GM12872 (cell line): Measurements from ENCODE around the gene OPRPN.

ENCODE experiments used
- TF ChIP-seq, protein P1 (sequence below): IDR thresholded peaks from 3 replicates; pipeline ENCODE4 v1.5.1; 2011; ENCODE audit warnings: low read depth, mild to moderate bottlenecking, low read length, moderate library complexity; ENCODE audit not compliant: insufficient read depth

OPRPN gene, protein sequence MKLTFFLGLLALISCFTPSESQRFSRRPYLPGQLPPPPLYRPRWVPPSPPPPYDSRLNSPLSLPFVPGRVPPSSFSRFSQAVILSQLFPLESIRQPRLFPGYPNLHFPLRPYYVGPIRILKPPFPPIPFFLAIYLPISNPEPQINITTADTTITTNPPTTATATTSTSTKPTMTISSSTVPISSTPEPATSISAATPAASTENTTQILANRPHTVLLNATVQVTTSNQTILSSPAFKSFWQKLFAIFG

DNA sequence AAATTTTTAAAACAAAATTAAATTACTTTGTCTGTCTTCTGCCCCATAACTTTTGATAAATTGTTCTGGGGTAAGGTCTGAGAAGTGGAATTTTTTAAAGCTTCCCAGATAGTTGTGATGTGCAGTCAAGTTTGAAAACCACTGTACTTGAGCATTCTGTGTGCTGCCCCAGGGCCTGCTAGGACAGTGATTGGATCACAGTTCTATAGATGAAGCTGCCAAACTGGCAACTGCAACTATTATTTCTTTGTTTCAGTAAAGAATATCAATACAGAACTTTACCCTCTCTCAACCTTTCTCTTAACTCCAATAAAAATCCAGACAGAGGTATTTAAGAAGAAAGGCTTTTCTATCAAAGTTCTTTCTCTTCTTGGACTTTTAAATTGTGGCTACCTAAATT lies at the start of gene OPRPN:
Gene OPRPN (plus strand): TSS at position 361 of the 400 bp plus-strand sequence. CDS start 1,346 bp downstream, outside the sequence.
- TF ChIP-seq, protein P1, sequence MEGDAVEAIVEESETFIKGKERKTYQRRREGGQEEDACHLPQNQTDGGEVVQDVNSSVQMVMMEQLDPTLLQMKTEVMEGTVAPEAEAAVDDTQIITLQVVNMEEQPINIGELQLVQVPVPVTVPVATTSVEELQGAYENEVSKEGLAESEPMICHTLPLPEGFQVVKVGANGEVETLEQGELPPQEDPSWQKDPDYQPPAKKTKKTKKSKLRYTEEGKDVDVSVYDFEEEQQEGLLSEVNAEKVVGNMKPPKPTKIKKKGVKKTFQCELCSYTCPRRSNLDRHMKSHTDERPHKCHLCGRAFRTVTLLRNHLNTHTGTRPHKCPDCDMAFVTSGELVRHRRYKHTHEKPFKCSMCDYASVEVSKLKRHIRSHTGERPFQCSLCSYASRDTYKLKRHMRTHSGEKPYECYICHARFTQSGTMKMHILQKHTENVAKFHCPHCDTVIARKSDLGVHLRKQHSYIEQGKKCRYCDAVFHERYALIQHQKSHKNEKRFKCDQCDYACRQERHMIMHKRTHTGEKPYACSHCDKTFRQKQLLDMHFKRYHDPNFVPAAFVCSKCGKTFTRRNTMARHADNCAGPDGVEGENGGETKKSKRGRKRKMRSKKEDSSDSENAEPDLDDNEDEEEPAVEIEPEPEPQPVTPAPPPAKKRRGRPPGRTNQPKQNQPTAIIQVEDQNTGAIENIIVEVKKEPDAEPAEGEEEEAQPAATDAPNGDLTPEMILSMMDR, result no peak

DNA sequence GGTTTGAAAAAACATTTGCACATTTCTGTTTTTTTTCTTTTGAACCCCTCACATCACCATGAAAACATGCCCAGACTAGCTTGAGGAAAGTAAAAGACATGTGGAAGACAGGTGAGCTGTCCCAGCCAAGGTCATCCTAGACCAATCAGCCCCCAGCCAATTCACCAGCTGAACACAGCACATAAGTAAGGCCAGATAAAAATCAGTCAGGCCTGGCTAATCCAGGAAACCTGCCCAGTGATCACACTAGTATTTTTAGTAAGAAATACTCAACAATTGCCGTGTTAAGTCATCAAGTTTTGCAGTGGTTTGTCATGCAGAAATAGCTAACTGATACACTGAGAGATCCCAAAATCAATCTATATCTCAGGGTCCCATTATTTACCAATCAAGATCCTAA lies 41.6 kb upstream of the OPRPN start:
- TF ChIP-seq, protein P1, result no peak

DNA sequence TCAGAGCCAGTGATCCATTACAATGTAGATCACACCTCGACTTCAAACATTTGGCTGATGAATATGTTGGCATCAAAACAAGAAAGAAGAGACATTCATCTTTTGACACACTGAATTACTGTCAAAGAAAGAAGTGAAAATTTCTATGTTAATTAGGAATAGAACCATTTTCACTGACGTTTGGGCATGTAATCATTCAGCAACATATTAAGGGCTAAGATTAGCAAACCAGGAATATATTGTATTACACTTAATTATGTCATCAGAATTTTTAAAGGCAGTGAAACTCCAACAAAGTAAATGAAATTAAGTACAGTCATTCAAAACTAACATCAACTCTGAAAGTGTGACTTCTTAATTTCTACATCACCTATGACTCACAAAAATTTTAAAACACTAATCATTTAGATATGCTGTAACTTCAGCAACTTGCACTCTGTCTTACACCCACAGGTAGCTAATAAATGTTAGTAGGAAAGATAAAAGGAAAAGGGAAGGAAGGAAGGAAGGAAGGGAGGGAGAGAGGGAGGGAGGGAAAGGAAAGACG lies 38.6 kb upstream of the OPRPN start:
- TF ChIP-seq, protein P1, result no peak

DNA sequence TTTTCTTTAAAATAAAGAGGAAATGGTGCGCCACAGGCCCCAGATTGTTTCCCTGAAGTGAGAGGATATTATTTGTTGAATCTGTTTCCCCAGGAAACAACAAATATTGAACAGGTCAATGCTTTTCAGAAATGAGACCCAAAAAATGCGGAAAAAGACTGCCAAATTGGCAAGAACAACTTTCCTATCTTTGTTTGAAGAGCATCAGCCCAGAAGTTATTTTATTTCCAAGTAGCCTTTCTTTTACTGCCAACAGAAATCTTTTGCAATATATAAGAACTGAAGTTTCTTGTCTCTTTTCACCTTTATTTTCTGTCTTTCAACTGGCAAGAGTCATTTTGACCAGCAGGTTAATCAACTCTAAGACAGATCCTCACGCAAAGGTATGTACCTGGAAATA lies 37.3 kb upstream of the OPRPN start, which contains the start of gene SMR3A:
Gene SMR3A (plus strand): TSS at position 301 of the 400 bp plus-strand sequence. CDS start 1,356 bp downstream, outside the sequence.
- TF ChIP-seq, protein P1, result no peak

DNA sequence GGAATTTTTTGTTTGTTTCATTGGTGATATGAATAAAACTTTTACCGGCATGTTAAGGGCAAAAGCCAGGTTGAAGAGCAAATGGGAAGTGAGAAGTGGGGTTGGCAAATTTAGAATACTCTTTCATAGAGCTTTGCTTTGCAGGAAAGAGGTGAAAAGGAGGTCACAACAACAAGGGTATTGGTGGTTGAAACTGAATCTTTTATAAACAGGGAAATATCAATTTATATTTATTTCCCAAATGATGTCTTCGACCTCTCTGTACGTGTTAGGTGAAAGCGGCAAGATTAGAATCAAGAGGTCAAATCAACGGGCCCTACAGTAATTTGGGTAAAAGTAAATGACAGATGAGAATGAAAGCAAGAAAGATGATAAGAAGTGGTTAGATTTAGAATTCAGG lies 33.7 kb upstream of the OPRPN start:
- TF ChIP-seq, protein P1, result no peak

DNA sequence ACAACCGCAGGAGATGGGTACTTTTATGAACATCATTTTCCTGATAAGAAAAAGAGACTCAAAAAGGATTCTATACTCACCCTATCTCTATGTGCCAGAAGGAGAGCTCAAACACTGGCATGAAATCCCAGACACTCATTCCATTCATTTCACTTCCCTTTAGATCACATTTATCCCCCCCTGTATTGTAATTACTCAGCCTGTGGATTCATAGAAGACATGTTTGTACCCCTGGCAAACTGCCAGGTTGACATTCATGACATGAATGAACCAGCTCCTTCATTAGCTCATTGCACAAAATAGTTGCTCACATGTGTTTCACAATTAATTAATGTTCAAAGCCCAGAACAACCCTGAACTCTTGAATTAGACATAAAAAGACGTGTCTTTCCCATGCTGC lies 32.3 kb upstream of the OPRPN start:
- TF ChIP-seq, protein P1, result no peak

DNA sequence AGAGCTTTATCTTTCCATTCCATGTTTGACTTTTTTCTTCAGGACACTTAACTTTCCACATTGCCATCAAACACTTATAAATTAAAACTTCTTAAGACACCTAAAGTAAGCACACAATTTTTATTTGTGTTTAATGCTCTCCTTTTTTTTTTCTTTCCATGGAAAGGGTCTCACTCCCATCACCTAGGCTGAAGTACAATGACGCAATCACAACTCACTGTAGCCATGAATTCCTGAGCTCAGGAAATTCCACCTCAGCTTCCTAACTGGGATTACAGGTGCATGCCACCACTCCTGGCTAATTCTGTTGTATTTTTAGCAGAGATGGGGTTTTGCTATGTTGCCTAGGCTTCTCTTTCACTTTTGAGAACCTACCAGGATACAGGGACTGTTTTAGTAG lies 29.9 kb upstream of the OPRPN start:
- TF ChIP-seq, protein P1, result no peak
